Measurements from ENCODE around the gene SERPINC1. TPM values are rescaled to one million over a fixed set of nuclear protein-coding genes. Genes with fewer than 3 reads are reported as not detected.
"Not testable (repeated sequence)": the region's sequence is repeated elsewhere in the genome, so short reads cannot be mapped to it uniquely, and the experiment has no call there.

The SERPINC1 gene
- polyA plus RNA-seq, 3 donors = 0.04 to 0.09 TPM; not detected in 1

GRCh38 chr1:173867141-173867752 lies 49.9 kb downstream of the SERPINC1 start:
- WGBS, 3 donors = 2 to 6% (median 4%) methylated on average over 32 of the region's 32 CpGs
- H3K27ac ChIP-seq (ENCODE audit: low read depth, low read length) = peak overlapping the region; percentile 92

GRCh38 chr1:173866413-173867115 lies 50.6 kb downstream of the SERPINC1 start:
- WGBS, 3 donors = 9 to 16% (median 15%) methylated on average over 2 of the region's 2 CpGs
- H3K27ac ChIP-seq (ENCODE audit: low read depth, low read length) = no peak overlapping the region

GRCh38 chr1:173865468-173866164 lies 51.5 kb downstream of the SERPINC1 start:
- H3K27ac ChIP-seq (ENCODE audit: low read depth, low read length) = no peak overlapping the region
- WGBS, 3 donors = 21 to 48% (median 35%) methylated on average over 4 of the region's 4 CpGs

GRCh38 chr1:173864179-173864867 lies 52.8 kb downstream of the SERPINC1 start:
- H3K27ac ChIP-seq (ENCODE audit: low read depth, low read length) = no peak overlapping the region
- WGBS, 3 donors = 82 to 87% (median 87%) methylated on average over 5 of the region's 5 CpGs

- H3K27ac ChIP-seq (ENCODE audit: low read depth, low read length) = no peak overlapping the region
Observed at GRCh38 chr1:173863224-173864161, 53.6 kb downstream of the SERPINC1 start.

GRCh38 chr1:173862769-173863223 lies 54.3 kb downstream of the SERPINC1 start:
- WGBS, 3 donors = 72 to 75% (median 74%) methylated on average over 8 of the region's 8 CpGs
- H3K27ac ChIP-seq (ENCODE audit: low read depth, low read length) = no peak overlapping the region

GRCh38 chr1:173862146-173862768 lies 54.9 kb downstream of the SERPINC1 start:
- 85 to 88% (median 87%) methylated on average over 13 of the region's 13 CpGs for WGBS, 3 donors

GRCh38 chr1:173861731-173862145 lies 55.4 kb downstream of the SERPINC1 start:
- WGBS, 3 donors = 93 to 95% (median 95%) methylated on average over 7 of the region's 7 CpGs
- no peak overlapping the region for H3K27ac ChIP-seq (ENCODE audit: low read depth, low read length)

More at GRCh38 chr1:173862146-173862768, 54.9 kb downstream of the SERPINC1 start:
- not testable (repeated sequence) for H3K27ac ChIP-seq (ENCODE audit: low read depth, low read length)

GRCh38 chr1:173860065-173860464 lies 57.1 kb downstream of the SERPINC1 start:
- WGBS, 3 donors = 87 to 96% (median 89%) methylated on average over 1 of the region's 1 CpG
- no peak overlapping the region for H3K27ac ChIP-seq (ENCODE audit: low read depth, low read length)

GRCh38 chr1:173859547-173859946 lies 57.6 kb downstream of the SERPINC1 start:
- WGBS, 3 donors = 95 to 97% (median 97%) methylated on average over 5 of the region's 5 CpGs
- H3K27ac ChIP-seq (ENCODE audit: low read depth, low read length) = not testable (repeated sequence)

- H3K27ac ChIP-seq (ENCODE audit: low read depth, low read length) = no peak overlapping the region
- 79 to 88% (median 84%) methylated on average over 4 of the region's 4 CpGs for WGBS, 3 donors
Observed at GRCh38 chr1:173857363-173857917, 59.7 kb downstream of the SERPINC1 start.

GRCh38 chr1:173856903-173857302 lies 60.2 kb downstream of the SERPINC1 start:
- WGBS, 3 donors = 86 to 95% (median 94%) methylated on average over 2 of the region's 2 CpGs
- no peak overlapping the region for H3K27ac ChIP-seq (ENCODE audit: low read depth, low read length)

- no peak overlapping the region for H3K27ac ChIP-seq (ENCODE audit: low read depth, low read length)
- 63 to 94% (median 85%) methylated on average over 1 of the region's 1 CpG for WGBS, 3 donors
Observed at GRCh38 chr1:173856014-173856413, 61.1 kb downstream of the SERPINC1 start.
